Measurements from ENCODE around the gene SLC22A5. TPM values are rescaled to one million over a fixed set of nuclear protein-coding genes. Genes with fewer than 3 reads are reported as not detected.

The SLC22A5 gene
- total and polyA plus RNA-seq, 9 of the 15 experiments (the other 6 are each of a cell fraction or from before 2014, with no cell fraction given), result 3.0 to 16.6 (median 8.3) TPM

DNA sequence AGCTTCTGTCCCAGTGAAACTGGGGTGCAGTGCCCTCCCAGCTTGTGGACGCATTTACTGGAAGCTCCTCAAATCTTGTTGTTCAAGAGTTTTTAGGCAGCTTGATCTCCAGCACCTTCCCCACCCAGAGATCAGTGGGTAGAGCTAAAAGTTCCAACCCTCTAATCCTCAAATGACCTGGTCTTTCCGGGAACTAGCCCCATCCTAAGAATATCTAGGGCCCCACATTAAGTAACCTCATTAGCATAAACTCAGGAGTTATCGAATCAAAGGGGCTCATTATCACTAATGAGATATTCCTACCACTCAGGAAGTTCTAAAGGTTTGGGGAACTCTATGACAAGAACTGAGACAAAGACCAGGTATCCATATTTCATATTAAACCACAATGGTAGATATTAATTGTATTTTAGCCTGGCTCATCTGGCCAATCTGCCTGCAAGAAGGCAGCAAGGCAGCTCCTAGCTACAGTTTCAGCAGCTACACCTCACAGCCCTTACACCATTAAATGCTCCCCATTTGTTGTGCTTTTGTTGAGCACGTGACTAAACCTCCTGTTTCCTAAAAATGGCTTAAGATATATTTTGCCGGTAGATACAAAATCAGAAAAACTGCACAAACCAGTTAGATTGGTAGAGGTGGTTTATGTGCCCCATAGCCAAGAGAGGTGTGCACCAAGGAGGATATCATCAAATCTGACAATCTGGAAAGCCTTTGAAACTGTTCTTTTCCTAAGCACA lies 24.6 kb upstream of the SLC22A5 start:
- peak overlapping the region; percentile 12; the same call in 2 of the 3 replicates for H3K27ac ChIP-seq (ENCODE audit: extremely low read depth, low read depth, low read length)
- H3K9me3 ChIP-seq (replicated peaks; ENCODE audit: control insufficient read depth, insufficient read depth, low read depth, low read length), result no peaks in the 10 kb centered on the region; the same call in 1 of the 2 replicates
- peak; percentile 73 for ATAC-seq
- WGBS (ENCODE audit: insufficient coverage, low coverage, missing lambda C conversion rate), result 20% methylated on average over 5 of the region's 5 CpGs
- no peaks in the 10 kb centered on the region for H3K9me1 ChIP-seq (ENCODE audit: control insufficient read depth, insufficient read depth, low read length)
- no peaks in the 10 kb centered on the region for H3K27me3 ChIP-seq (ENCODE audit: control insufficient read depth in 2 of 2, insufficient read depth in 2 of 2, low read length in 2 of 2)
- no TSS peak for BruUV-seq (replicated peaks)
- H3K9ac ChIP-seq (ENCODE audit: insufficient read depth in 1 of 2, low read depth in 2 of 2, low read length in 2 of 2), result peak overlapping the region in 1 of 2 experiments; percentile 0; a peak in 1 of 4 replicates
- H3K4me3 ChIP-seq, result no peak overlapping the region
- H3K4me2 ChIP-seq (ENCODE audit: insufficient read depth, low read length), result peak overlapping the region; percentile 19; the same call in 1 of the 2 replicates
- in situ Hi-C loops (cut with MboI) (no loop called here), intact Hi-C loops (cut with micrococcal nuclease) (no loop called here)
- DNase-seq (ENCODE audit: extremely low read depth in 1 of 4, low spot score in 3 of 4), result peak in 2 of 4 experiments; percentile 49 to 52
- no peaks in the 10 kb centered on the region for H3K79me2 ChIP-seq (ENCODE audit: control insufficient read depth, insufficient read depth, low read length)
- FAIRE-seq, result no peak
- POLR2A ChIA-PET, result interaction anchor here (0.6 to 1.8 kb wide), 9 partner anchors 10 to 406 kb away, joined by 3 to 11 read pairs (median 4); partner anchors contain the start of genes SLC22A4 and SLC22A5
- H2AFZ ChIP-seq (ENCODE audit: low read depth, low read length), result peak overlapping the region; percentile 48; the same call in 1 of the 2 replicates
- H3K36me3 ChIP-seq (ENCODE audit: control insufficient read depth, insufficient read depth, low read length), result peaks cover 38% of the 10 kb centered on the region
- CTCF ChIA-PET (ENCODE audit: low intra/inter-chr PET ratio), result no interaction called here
- H4K20me1 ChIP-seq (replicated peaks; ENCODE audit: control insufficient read depth, insufficient read depth, low read length), result no peaks in the 10 kb centered on the region
- peaks cover 0 to 26% of the 10 kb centered on the region in 2 experiments; a peak in 4 of 5 replicates for H3K4me1 ChIP-seq (replicated peaks in 1 of 2; ENCODE audit: control insufficient read depth in 2 of 2, insufficient read depth in 2 of 2, low read length in 2 of 2)
- TF ChIP-seq RAD51 (IDR thresholded peaks at IDR 0.05; ENCODE audit: borderline replicate concordance, low read depth) (peak; percentile 57; the same call in 1 of the 2 replicates), ARID1B (IDR thresholded peaks at IDR 0.05) (0 out of 2 replicates have a peak, but pooled peaks have one; percentile 9), HLTF (IDR thresholded peaks at IDR 0.05) (no peak), ETV1 (tag; conservative IDR thresholded peaks at IDR 0.05; ENCODE audit: low read depth) (peak; percentile 8; the same call in 1 of the 2 replicates), CEBPB (tag; IDR thresholded peaks at IDR 0.05) (peak; percentile 36; the same call in 1 of the 2 replicates), L3MBTL2 (IDR thresholded peaks at IDR 0.05) (0 out of 2 replicates have a peak, but pooled peaks have one; percentile 9), ZNF316 (IDR thresholded peaks at IDR 0.05) (no peak), SOX6 (IDR thresholded peaks at IDR 0.05) (0 out of 2 replicates have a peak, but pooled peaks have one; percentile 10), RBBP5 (IDR thresholded peaks at IDR 0.05; ENCODE audit: borderline replicate concordance, insufficient read depth, low read length, poor library complexity, severe bottlenecking) (peak; percentile 59)
- TF ChIP-seq, protein P1, sequence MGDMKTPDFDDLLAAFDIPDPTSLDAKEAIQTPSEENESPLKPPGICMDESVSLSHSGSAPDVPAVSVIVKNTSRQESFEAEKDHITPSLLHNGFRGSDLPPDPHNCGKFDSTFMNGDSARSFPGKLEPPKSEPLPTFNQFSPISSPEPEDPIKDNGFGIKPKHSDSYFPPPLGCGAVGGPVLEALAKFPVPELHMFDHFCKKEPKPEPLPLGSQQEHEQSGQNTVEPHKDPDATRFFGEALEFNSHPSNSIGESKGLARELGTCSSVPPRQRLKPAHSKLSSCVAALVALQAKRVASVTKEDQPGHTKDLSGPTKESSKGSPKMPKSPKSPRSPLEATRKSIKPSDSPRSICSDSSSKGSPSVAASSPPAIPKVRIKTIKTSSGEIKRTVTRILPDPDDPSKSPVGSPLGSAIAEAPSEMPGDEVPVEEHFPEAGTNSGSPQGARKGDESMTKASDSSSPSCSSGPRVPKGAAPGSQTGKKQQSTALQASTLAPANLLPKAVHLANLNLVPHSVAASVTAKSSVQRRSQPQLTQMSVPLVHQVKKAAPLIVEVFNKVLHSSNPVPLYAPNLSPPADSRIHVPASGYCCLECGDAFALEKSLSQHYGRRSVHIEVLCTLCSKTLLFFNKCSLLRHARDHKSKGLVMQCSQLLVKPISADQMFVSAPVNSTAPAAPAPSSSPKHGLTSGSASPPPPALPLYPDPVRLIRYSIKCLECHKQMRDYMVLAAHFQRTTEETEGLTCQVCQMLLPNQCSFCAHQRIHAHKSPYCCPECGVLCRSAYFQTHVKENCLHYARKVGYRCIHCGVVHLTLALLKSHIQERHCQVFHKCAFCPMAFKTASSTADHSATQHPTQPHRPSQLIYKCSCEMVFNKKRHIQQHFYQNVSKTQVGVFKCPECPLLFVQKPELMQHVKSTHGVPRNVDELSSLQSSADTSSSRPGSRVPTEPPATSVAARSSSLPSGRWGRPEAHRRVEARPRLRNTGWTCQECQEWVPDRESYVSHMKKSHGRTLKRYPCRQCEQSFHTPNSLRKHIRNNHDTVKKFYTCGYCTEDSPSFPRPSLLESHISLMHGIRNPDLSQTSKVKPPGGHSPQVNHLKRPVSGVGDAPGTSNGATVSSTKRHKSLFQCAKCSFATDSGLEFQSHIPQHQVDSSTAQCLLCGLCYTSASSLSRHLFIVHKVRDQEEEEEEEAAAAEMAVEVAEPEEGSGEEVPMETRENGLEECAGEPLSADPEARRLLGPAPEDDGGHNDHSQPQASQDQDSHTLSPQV (IDR thresholded peaks at IDR 0.05), result 0 out of 2 replicates have a peak, but pooled peaks have one; percentile 18
- TF ChIP-seq, protein P2, sequence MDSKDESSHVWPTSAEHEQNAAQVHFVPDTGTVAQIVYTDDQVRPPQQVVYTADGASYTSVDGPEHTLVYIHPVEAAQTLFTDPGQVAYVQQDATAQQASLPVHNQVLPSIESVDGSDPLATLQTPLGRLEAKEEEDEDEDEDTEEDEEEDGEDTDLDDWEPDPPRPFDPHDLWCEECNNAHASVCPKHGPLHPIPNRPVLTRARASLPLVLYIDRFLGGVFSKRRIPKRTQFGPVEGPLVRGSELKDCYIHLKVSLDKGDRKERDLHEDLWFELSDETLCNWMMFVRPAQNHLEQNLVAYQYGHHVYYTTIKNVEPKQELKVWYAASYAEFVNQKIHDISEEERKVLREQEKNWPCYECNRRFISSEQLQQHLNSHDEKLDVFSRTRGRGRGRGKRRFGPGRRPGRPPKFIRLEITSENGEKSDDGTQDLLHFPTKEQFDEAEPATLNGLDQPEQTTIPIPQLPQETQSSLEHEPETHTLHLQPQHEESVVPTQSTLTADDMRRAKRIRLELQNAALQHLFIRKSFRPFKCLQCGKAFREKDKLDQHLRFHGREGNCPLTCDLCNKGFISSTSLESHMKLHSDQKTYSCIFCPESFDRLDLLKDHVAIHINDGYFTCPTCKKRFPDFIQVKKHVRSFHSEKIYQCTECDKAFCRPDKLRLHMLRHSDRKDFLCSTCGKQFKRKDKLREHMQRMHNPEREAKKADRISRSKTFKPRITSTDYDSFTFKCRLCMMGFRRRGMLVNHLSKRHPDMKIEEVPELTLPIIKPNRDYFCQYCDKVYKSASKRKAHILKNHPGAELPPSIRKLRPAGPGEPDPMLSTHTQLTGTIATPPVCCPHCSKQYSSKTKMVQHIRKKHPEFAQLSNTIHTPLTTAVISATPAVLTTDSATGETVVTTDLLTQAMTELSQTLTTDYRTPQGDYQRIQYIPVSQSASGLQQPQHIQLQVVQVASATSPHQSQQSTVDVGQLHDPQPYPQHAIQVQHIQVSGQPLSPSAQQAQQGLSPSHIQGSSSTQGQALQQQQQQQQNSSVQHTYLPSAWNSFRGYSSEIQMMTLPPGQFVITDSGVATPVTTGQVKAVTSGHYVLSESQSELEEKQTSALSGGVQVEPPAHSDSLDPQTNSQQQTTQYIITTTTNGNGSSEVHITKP (IDR thresholded peaks at IDR 0.05; ENCODE audit: partially characterized antibody), result peak; percentile 48
